Measurements from ENCODE around the gene ADGRD2. TPM values are rescaled to one million over a fixed set of nuclear protein-coding genes. Genes with fewer than 3 reads are reported as not detected.

The ADGRD2 gene
- total and polyA plus RNA-seq, 2 donors: not detected

- H3K27ac ChIP-seq (ENCODE audit: low read depth): no peak overlapping the region
- no peaks in the 10 kb centered on the region for H3K4me1 ChIP-seq (ENCODE audit: insufficient read depth)
- H3K4me3 ChIP-seq (ENCODE audit: low read depth, low read length): no peak overlapping the region
- H3K36me3 ChIP-seq (ENCODE audit: insufficient read depth): no peaks in the 10 kb centered on the region
- no peak for DNase-seq (ENCODE audit: extremely low spot score)
- 59% methylated on average over 13 of the region's 13 CpGs for WGBS
Measured at GRCh38 chr9:124485201-124485600, 35.0 kb downstream of the ADGRD2 start.

GRCh38 chr9:124485936-124486335 lies 35.7 kb downstream of the ADGRD2 start:
- Histone ChIP-seq H3K4me3 (ENCODE audit: low read depth, low read length) (no peak overlapping the region), H3K27ac (ENCODE audit: low read depth) (no peak overlapping the region), H3K4me1 (ENCODE audit: insufficient read depth) (no peaks in the 10 kb centered on the region), H3K36me3 (ENCODE audit: insufficient read depth) (no peaks in the 10 kb centered on the region)
- 50% methylated on average over 15 of the region's 15 CpGs for WGBS
- DNase-seq (ENCODE audit: extremely low spot score): no peak

- no peak overlapping the region for H3K4me3 ChIP-seq (ENCODE audit: low read depth, low read length)
- WGBS: 52% methylated on average over 17 of the region's 17 CpGs
Measured at GRCh38 chr9:124486778-124487259, 36.6 kb downstream of the ADGRD2 start.

GRCh38 chr9:124487260-124488182 lies 37.3 kb downstream of the ADGRD2 start:
- WGBS: 32% methylated on average over 40 of the region's 40 CpGs
- H3K4me1 ChIP-seq (ENCODE audit: insufficient read depth): no peaks in the 10 kb centered on the region
- H3K27ac ChIP-seq (ENCODE audit: low read depth): no peak overlapping the region
- DNase-seq (ENCODE audit: extremely low spot score): no peak
- H3K4me3 ChIP-seq (ENCODE audit: low read depth, low read length): no peak overlapping the region
- H3K36me3 ChIP-seq (ENCODE audit: insufficient read depth): no peaks in the 10 kb centered on the region

More at GRCh38 chr9:124486778-124487259, 36.6 kb downstream of the ADGRD2 start:
- H3K4me1 ChIP-seq (ENCODE audit: insufficient read depth): no peaks in the 10 kb centered on the region
- no peak overlapping the region for H3K27ac ChIP-seq (ENCODE audit: low read depth)
- DNase-seq (ENCODE audit: extremely low spot score): no peak
- no peaks in the 10 kb centered on the region for H3K36me3 ChIP-seq (ENCODE audit: insufficient read depth)

- WGBS: 88% methylated on average over 8 of the region's 8 CpGs
- no peaks in the 10 kb centered on the region for H3K36me3 ChIP-seq (ENCODE audit: insufficient read depth)
- H3K27ac ChIP-seq (ENCODE audit: low read depth): no peak overlapping the region
- no peaks in the 10 kb centered on the region for H3K4me1 ChIP-seq (ENCODE audit: insufficient read depth)
- no peak for DNase-seq (ENCODE audit: extremely low spot score)
- no peak overlapping the region for H3K4me3 ChIP-seq (ENCODE audit: low read depth, low read length)
Measured at GRCh38 chr9:124488641-124489210, 38.5 kb downstream of the ADGRD2 start.

- Histone ChIP-seq H3K36me3 (ENCODE audit: insufficient read depth) (no peaks in the 10 kb centered on the region), H3K27ac (ENCODE audit: low read depth) (no peak overlapping the region), H3K4me3 (ENCODE audit: low read depth, low read length) (no peak overlapping the region), H3K4me1 (ENCODE audit: insufficient read depth) (no peaks in the 10 kb centered on the region)
- no peak for DNase-seq (ENCODE audit: extremely low spot score)
- 62% methylated on average over 13 of the region's 13 CpGs for WGBS
Measured at GRCh38 chr9:124489222-124489621, 39.0 kb downstream of the ADGRD2 start.

- WGBS: 85% methylated on average over 2 of the region's 2 CpGs
- Histone ChIP-seq H3K27ac (ENCODE audit: low read depth) (no peak overlapping the region), H3K4me1 (ENCODE audit: insufficient read depth) (no peaks in the 10 kb centered on the region), H3K36me3 (ENCODE audit: insufficient read depth) (no peaks in the 10 kb centered on the region), H3K4me3 (ENCODE audit: low read depth, low read length) (no peak overlapping the region)
- DNase-seq (ENCODE audit: extremely low spot score): no peak
Measured at GRCh38 chr9:124490004-124490403, 39.8 kb downstream of the ADGRD2 start.

GRCh38 chr9:124491049-124491975 lies 41.1 kb downstream of the ADGRD2 start:
- H3K27ac ChIP-seq (ENCODE audit: low read depth): no peak overlapping the region
- no peaks in the 10 kb centered on the region for H3K36me3 ChIP-seq (ENCODE audit: insufficient read depth)
- no peak overlapping the region for H3K4me3 ChIP-seq (ENCODE audit: low read depth, low read length)
- 85% methylated on average over 32 of the region's 32 CpGs for WGBS
- no peak for DNase-seq (ENCODE audit: extremely low spot score)
- no peaks in the 10 kb centered on the region for H3K4me1 ChIP-seq (ENCODE audit: insufficient read depth)

- Histone ChIP-seq H3K36me3 (ENCODE audit: insufficient read depth) (no peaks in the 10 kb centered on the region), H3K27ac (ENCODE audit: low read depth) (no peak overlapping the region), H3K4me3 (ENCODE audit: low read depth, low read length) (no peak overlapping the region), H3K4me1 (ENCODE audit: insufficient read depth) (no peaks in the 10 kb centered on the region)
- WGBS: 77% methylated on average over 19 of the region's 19 CpGs
- DNase-seq (ENCODE audit: extremely low spot score): no peak
Measured at GRCh38 chr9:124492818-124493217, 42.6 kb downstream of the ADGRD2 start.

GRCh38 chr9:124493218-124493617 lies 43.0 kb downstream of the ADGRD2 start:
- WGBS: 90% methylated on average over 4 of the region's 4 CpGs
- Histone ChIP-seq H3K27ac (ENCODE audit: low read depth) (no peak overlapping the region), H3K4me3 (ENCODE audit: low read depth, low read length) (no peak overlapping the region), H3K36me3 (ENCODE audit: insufficient read depth) (no peaks in the 10 kb centered on the region), H3K4me1 (ENCODE audit: insufficient read depth) (no peaks in the 10 kb centered on the region)
- DNase-seq (ENCODE audit: extremely low spot score): no peak

- WGBS: 82% methylated on average over 18 of the region's 18 CpGs
- Histone ChIP-seq H3K4me1 (ENCODE audit: insufficient read depth) (no peaks in the 10 kb centered on the region), H3K27ac (ENCODE audit: low read depth) (no peak overlapping the region), H3K4me3 (ENCODE audit: low read depth, low read length) (no peak overlapping the region), H3K36me3 (ENCODE audit: insufficient read depth) (no peaks in the 10 kb centered on the region)
- DNase-seq (ENCODE audit: extremely low spot score): no peak
Measured at GRCh38 chr9:124493794-124494479, 43.7 kb downstream of the ADGRD2 start.

GRCh38 chr9:124495126-124496074 lies 45.1 kb downstream of the ADGRD2 start:
- DNase-seq (ENCODE audit: extremely low spot score): no peak
- no peak overlapping the region for H3K4me3 ChIP-seq (ENCODE audit: low read depth, low read length)
- no peak overlapping the region for H3K27ac ChIP-seq (ENCODE audit: low read depth)
- WGBS: 78% methylated on average over 31 of the region's 31 CpGs
- H3K4me1 ChIP-seq (ENCODE audit: insufficient read depth): no peaks in the 10 kb centered on the region
- no peaks in the 10 kb centered on the region for H3K36me3 ChIP-seq (ENCODE audit: insufficient read depth)
